Measurements from ENCODE around the gene CYP39A1.

DNA sequence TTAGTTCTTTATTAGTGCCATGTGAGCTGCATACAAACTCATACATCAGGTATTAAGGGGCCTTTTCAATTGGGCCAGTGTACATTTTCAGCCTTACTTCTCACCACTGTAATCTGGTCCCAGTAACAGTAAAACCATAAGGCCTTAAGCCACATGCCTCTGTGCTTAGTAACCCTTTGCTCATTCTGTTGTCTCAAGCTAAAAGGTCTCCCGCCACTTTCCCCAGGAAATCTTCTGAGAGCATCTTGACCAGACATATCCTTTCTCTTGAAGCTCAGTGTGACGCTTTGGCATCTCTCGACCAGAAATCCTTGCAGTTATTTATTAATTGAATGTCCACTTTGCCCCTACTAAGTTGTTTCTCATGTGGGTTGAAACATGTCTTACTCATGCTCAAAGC lies 68.0 kb downstream of the CYP39A1 start:
- TF ChIP-seq GATA3 (IDR thresholded peaks at IDR 0.05; ENCODE audit: low read depth, low read length) = no peak
- no peak for TF ChIP-seq GATA2 (IDR thresholded peaks at IDR 0.05; ENCODE audit: low read depth, low read length)

All from SH-SY5Y (cell line).